HG02610 (cell line): ENCODE measurements around the gene KCNJ10.

Source experiments
- ATAC-seq: cut with Tn5 transposase; IDR thresholded peaks from one replicate; pipeline ENCODE4 v1.9.1; 2021; ENCODE audit warnings: mild to moderate bottlenecking, moderate library complexity; ENCODE audit not compliant: unreplicated experiment

KCNJ10 gene

DNA sequence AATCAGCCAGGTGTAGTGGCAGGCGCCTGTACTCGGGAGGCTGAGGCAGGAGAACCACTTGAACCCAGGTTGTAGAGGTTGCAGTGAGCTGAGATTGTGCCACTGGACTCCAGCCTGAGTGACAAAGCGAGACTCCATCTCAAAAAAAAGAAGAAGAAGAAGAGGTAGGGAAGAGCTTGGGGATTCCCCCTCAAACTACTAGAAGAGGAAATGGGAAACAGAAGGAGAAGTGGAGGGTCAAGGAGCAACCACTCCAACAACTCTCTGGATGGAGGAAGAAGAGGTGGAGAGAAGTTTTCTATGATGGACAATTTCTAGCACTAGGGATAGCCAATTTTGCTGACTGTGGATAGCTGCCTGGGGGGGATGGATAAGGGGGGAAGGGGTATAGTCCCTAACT lies 101.1 kb downstream of the KCNJ10 start:
- no peak for ATAC-seq

DNA sequence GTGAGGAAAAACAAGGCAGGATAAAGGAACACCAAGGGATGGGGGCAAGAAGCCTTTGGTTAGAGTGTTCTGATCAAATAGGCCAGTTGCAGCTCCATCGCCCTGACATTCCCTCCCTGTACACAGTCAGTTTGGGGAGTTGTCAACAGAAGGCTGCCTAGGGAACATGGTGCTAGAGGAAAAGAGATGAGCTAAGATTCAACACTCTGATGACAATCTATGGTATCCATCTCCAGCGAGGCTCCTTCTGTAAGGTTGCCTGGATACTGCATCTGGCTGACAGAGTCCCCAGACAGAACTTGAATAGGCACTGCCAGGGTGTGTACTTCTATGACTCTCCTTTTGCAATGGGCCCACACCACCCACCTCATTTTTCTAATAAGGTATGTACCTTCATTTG lies 104.7 kb downstream of the KCNJ10 start:
- ATAC-seq = no peak

DNA sequence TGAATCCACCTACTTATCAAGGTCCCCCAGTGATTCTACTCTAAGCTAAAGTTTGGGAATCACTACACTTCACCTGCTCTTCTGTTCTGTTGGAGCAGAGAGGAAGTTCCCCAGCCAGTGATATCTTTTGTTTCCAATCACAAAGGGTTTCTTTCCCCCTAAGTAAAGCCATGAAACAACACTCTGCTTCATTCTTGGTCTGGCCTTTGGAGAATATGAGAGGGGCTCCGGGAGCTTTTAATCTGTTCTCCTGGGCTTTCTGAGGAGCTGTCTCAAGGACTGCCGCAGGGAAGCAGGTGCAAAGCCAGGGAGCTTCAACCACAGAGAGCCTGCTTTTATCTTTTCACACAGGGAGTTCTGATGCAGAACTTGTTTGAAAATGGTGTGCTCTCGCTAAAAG lies 105.8 kb downstream of the KCNJ10 start:
- no peak for ATAC-seq

DNA sequence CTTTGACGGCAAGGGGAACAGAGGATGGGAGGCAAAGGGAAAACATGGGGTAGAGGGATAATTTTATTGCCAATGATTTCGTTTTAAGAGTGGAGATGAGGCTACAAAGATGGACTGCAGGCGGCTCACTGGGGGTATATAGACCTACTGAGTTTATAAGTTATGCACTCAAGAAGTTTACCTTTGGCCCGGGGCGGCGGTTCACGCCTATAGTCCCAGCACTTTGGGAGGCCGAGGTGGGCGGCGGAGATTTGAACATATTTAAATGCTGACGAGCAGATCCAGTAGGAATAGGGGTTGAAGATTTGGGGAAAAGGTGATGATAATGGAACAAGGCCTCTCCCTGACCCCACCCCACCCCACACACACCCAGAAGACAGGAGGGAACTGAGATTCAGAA lies 107.8 kb downstream of the KCNJ10 start:
- no peak for ATAC-seq

DNA sequence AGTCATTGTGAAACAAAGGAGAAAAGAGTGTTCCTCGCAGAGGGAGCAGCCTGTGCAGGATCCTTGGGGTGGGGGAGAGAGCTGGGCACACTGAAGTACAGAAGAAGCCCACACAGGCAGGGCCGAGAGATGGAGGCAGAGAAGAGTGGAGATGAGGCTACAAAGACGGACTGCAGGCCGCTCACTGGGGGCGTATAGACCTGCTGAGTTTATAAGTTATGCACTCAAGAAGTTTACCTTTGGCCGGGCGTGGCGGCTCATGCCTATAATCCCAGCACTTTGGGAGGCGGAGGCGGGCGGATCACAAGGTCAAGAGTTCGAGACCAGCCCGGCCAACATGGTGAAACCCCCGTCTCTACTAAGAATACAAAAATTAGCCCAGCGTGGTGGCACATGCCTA lies 108.3 kb downstream of the KCNJ10 start:
- no peak for ATAC-seq

DNA sequence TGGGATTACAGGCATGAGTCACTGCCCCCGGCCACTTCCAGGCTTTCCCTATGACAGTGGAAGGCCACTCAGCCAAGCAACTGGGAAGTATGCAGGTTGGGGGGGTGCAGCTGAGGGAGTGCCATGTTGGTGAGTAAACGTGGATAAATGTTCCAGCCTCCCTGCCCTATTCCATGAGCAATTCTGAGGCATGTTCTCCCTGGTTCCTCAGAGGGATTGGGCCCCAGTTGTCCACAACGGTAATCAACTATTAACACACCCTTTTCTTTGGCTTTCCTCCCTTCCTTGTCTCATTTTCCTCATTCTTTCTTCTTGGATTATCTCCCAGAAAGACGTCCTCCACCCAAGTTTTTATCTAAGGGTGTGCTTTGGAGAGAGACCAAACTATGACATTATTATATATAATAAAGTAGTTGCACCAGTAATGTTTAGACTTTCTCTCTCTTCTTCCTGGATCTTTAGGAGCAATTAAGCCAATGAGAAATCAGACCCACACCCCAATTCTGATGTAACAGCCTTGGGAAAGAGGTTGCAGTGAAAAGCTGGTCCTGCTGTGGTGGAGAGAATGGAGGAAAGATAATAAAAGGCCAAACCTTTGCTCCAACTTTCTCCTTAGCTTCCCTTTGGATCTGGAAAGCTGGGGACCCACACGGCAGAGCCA lies 109.1 kb downstream of the KCNJ10 start:
- ATAC-seq = no peak

DNA sequence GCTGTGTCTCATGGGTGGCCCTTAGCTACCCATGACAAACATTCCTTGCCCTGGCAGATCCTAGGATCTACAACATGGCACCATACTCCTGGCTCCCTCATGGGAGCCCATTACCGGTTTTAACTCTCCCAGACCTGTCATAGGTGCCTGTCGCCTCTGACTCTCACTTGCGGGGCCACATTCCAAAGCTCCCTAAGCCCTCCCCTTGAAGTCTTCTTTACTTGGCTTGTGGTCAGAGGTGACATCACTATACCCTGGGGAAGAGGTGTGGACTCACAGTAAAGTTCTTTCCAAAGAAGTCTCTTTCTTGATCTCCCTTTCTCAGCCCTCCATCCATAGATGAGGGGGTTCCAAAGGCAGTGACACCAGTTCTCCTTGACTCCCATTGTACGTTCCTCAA lies 110.5 kb downstream of the KCNJ10 start:
- no peak for ATAC-seq

DNA sequence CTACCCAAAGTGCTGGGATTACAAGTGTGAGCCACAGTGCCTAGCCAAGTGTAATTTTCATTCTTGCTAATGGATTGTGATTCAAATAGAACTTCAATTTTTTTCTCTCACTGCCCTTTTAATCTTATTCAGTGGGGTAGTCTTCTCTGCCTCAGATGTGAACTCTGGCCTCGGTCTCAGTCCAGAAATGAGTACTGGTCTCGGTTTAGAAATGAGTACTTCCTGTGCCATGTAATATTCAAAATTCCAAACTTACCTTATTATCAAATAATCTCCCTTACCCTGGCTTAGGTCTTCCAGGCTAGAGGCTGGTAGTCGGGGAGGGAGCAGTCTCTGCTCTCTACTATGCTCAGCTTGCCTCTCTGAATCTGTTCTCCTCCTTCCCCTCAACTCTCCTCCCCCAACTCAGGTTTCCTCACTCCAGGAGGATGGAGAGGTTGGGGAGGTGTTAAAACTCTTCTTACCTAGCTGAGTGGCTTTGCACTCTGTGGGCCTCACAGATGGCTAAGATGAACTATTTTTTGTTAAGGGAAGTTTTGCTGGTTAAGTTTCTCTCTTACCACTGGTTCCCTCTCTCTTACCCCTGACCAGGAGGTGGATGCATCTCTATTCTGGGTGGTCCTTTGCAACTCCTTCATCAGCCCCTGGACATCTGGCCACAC lies 111.1 kb downstream of the KCNJ10 start:
- ATAC-seq = peak; percentile 84

DNA sequence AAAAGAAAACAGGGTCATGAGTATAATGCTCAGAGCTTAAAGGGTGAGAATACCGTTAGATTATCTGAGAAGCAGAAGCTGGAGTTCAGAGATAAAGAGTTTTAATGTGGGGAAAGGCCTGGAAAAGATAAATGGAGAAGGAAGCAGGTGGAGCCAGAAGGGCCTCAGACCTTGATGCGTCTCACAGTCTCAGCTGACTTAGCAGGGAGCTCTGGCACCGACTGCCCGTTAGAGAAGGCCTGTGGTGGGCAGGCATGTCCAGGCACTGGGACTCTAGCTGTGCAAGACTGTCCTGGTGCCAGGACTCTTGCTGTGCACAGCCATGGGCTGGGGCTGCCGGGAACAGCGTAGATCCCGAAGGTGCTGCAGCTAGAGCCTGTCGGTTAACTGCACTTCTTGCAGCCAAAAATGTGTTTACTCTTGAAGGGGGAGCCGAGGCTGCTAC lies 112.1 kb downstream of the KCNJ10 start:
- ATAC-seq = no peak

DNA sequence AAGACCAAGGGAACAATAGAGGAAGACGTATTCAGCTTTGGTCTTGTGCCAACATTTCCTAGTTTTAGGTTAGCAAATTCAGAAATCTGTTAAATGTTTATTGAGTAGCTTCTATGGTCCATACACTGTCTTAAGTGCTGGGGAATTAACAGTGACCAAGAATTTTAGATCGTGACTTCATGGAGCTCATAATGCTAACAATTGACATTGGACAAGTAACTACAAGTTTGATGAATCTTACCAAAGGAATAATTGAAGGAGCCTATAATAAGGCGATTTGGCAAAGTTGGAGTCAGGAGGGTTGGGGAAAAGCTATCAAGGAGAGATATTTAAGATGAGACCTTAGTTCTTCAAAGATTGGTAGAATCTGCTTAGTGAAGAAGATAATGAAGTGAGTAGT lies 114.5 kb downstream of the KCNJ10 start:
- ATAC-seq = no peak

DNA sequence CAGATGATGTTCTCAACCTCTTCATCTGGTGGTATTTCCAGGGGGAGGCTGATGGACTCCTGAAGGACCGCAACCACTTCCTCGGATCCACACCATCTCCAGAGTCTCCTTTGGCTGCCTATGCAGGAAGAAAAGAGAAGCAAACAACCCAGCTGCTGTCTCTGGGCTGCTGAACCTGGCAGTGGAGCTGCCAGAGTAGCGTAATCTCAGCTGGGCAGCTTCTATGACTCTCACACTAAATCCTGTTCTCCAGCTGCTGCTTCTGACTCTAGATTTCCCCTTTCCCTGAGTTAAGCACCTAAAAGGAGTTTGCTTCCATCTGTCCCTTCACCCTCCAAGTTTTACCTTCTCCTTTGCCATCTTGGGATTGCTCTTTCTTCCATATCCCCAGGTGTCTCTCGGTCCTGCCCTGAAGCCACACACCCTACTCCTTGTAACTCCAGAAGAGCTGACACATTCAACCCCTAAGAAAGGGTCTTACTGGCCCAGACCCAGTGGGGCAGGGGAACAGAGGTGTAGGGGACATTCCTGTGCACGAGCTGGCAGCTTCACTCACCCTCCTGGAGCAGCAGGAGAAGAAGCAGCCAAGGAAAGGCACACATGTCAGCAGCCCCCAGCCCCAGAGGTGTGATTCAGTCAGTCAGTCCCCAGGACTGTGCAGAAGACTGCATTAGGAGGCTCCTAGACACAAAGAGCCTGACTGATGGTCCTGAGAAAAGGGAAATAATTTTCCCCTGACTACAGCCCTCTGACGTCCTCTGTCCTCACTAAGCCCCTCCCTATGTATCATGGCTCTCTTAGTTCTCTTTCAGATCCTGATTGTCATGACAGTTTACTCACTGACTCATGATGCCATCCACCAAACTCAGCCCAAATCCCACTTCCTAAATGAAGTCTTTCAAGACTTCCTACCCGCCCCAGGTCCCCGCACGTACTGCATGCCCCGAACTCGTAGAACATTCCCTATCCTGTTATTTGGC lies 116.1 kb downstream of the KCNJ10 start, which contains the start of gene SLAMF9:
TSS of gene SLAMF9 (minus strand) at position 702 of the 980 bp plus-strand sequence. CDS start at position 602, 100 bp downstream.
- no peak for ATAC-seq

DNA sequence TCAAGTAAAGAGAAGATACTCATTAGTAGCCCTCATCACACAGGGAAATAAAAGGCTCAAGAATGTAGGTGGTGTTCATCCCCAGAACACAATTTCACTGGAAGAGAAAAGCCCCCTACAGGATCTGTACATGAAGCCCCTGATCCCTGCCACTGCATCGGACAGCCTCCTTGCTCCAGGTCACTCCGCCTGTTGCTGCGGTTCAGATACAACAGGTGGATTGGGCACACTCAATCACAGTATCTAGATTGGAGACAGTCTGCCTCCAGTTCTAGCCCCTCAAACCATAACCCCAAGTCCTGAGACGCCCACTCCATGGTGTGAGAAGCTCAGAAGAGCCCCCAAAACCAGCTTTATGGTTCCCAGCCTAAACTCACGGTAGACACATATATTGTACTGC lies 117.0 kb downstream of the KCNJ10 start:
- no peak for ATAC-seq

DNA sequence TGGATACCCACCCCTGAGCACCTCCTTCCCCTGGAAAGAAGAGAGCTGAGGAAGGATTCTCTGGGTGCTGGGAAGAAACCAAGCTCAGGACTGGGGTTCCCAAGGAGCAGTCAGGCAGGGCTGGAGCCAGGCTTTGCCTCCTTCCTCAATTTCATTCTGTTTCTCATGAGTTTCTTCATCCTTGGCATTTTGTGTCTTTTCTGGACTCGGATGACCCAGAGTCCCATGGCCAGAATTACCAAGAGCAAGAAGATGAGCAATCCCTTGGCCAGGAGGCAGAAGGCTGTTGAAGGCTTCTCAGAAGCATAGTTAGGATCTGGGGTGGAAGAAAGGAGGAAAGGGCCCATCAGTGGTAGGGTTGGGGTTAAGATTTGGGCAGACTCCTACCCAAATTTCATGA lies 118.4 kb downstream of the KCNJ10 start:
- ATAC-seq = no peak

DNA sequence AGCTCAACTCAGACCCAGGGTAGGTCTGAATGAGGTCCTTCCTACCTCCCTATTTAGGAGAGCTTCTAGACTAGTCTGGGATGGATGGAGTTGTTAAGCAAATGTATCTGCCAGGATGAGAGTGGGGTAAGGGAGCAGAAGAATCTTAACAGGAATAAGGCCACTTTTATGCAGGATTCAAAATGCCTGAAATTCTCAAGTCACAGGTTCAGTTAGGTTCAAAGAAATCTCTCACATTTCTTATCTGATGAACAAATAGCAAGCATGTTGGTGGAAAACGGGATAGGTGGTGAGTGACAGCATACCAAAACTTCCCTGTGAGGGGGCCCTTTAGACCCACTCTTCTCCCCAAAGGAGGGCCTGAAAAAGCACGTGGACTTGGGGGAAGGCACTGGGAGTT lies 118.9 kb downstream of the KCNJ10 start:
- no peak for ATAC-seq

DNA sequence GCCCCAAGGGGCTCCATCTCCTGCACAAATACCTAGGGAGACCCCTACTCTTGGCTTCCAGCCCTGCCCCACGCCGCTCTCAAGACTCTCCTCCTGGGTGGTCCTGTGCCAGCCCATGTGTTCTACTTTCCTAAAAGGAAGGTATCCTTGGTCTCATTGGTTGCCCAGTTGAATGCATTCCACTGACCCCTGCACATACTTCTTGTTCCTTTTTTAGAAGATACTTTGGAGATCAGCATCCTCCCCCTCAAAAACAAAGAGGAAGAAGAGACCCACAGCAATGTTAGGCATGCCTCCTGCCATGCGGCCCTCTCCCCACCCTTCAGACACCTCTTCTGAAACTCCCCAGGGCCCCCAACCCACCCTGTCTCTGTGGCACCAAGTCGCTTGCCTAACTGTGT lies 120.0 kb downstream of the KCNJ10 start:
- no peak for ATAC-seq

DNA sequence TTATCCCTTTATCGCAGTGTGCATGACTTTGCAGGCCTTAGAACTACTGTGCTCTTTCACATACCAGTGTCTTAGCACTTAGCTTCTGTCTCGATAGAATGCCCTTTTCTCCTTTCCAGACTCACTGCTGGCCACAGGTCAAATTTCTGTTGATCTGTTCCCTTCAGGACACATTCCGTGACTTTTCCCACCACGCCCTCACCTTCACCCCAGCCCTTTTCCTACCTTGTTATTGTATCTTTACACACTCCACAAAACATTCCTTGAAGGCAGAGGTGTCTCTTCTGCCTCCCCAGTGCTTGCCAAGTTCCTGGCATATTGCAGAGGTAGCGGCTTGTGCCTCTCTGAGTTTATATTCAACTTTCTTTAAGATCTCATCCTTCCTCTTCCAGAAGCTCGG lies 120.8 kb downstream of the KCNJ10 start:
- no peak for ATAC-seq
